GM12878 (cell line): Measurements from ENCODE around the gene TPBG. TPM values are rescaled to one million over a fixed set of nuclear protein-coding genes. Genes with fewer than 3 reads are reported as not detected.
A peak's percentile ranks its signal among the peaks of the same experiment; 100 is the strongest.

Experiments used
- ATAC-seq: fragments of 200-7000 bp; cut with Tn5 transposase; 3 replicates; pipeline ENCODE4 v1.9.1; 2020; ENCODE audit warnings: mild to moderate bottlenecking, moderate library complexity
- BruUV-seq: library from RNA; stranded (reverse); fragments of 400-500 nt; replicated peaks from 2 replicates; lab custom pipeline; 2021; lab: Mats Ljungman, UMichigan
- CTCF ChIA-PET: fragments of 300-600 bp; sonication (Branson Sonifier 250); formaldehyde crosslinking; extraction: SDS; loops from one replicate; lab custom pipeline; 2021; ENCODE audit warnings: inconsistent platforms; lab: Yijun Ruan, JAX
- POLR2A ChIA-PET: fragments of 350-600 bp; formaldehyde crosslinking; extraction: SDS; loops from one replicate; lab custom pipeline; 2021; ENCODE audit warnings: inconsistent platforms; lab: Charles Lee
- RAD21 ChIA-PET: fragments of 300-600 bp; sonication (Branson Sonifier 250); formaldehyde crosslinking; loops from one replicate; lab custom pipeline; 2023; ENCODE audit warnings: antibody characterized with exemption; ENCODE audit not compliant: unreplicated experiment; lab: Charles Lee
- SMC1A ChIA-PET: fragments of 300-600 bp; sonication (Branson Sonifier 250); formaldehyde crosslinking; loops from one replicate; lab custom pipeline; 2023; ENCODE audit not compliant: unreplicated experiment, uncharacterized antibody; lab: Charles Lee
- DNase-seq: peaks from one replicate; pipeline ENCODE4 v3.0.0-alpha.2; 2011; ENCODE audit warnings: low read depth, low spot score
- FAIRE-seq: peaks from 3 replicates; lab custom pipeline; 2011; peaks lifted over from hg19 to GRCh38; lab: Jason Lieb, UNC
- H2AFZ ChIP-seq: 2 replicates; pipeline ENCODE4 v1.6.0; 2011; ENCODE audit warnings: low read depth, low read length, control low read depth; ENCODE audit not compliant: control insufficient read depth
- H3K27ac ChIP-seq: 2 replicates; pipeline ENCODE4 v1.5.1; 2011; ENCODE audit warnings: control low read depth; ENCODE audit not compliant: control insufficient read depth, insufficient read depth
- H3K27me3 ChIP-seq, 2 experiments: replicated peaks in 1 of 2; 2 replicates each; pipeline versions ENCODE4 v1.6.0 to v1.6.1; 2011; ENCODE audit warnings: low read length in 1 of 2; ENCODE audit not compliant: control insufficient read depth in 2 of 2, insufficient read depth in 2 of 2
- H3K36me3 ChIP-seq, 2 experiments: 2 replicates each; pipeline ENCODE4 v1.5.1; 2011; ENCODE audit warnings: low read length in 1 of 2; ENCODE audit not compliant: control insufficient read depth in 2 of 2, insufficient read depth in 2 of 2
- H3K4me1 ChIP-seq: 2 replicates; pipeline ENCODE4 v1.6.1; 2011; ENCODE audit warnings: mild to moderate bottlenecking, low read length, moderate library complexity, mixed read lengths; ENCODE audit not compliant: control insufficient read depth, insufficient read depth
- H3K4me2 ChIP-seq: 2 replicates; pipeline ENCODE4 v1.6.0; 2011; ENCODE audit warnings: control low read depth; ENCODE audit not compliant: control insufficient read depth, insufficient read depth
- H3K4me3 ChIP-seq: fragments of 200-600 bp; sonication (generic); 2 replicates; pipeline ENCODE4 v1.5.1; 2016
- H3K79me2 ChIP-seq: 2 replicates; pipeline ENCODE4 v1.6.0; 2011; ENCODE audit warnings: low read length; ENCODE audit not compliant: control insufficient read depth, insufficient read depth
- H3K9ac ChIP-seq: 2 replicates; pipeline ENCODE4 v1.8.0; 2011; ENCODE audit warnings: low read length, control low read depth, mixed read lengths; ENCODE audit not compliant: control insufficient read depth, insufficient read depth
- H3K9me3 ChIP-seq: replicated peaks from 3 replicates; pipeline ENCODE4 v1.5.1; 2011; ENCODE audit warnings: mild to moderate bottlenecking, low read length; ENCODE audit not compliant: control insufficient read depth, insufficient read depth
- H4K20me1 ChIP-seq: 2 replicates; pipeline ENCODE4 v1.6.0; 2011; ENCODE audit not compliant: control insufficient read depth, insufficient read depth
- ASH2L ChIP-seq: fragments of 300-600, 200-600 bp; sonication (generic); IDR thresholded peaks from 2 replicates; pipeline ENCODE4 v1.6.1; 2017; ENCODE audit warnings: low read depth, mild to moderate bottlenecking, borderline replicate concordance
- BCL11A ChIP-seq: IDR thresholded peaks from 2 replicates; pipeline ENCODE4 v1.6.1; 2011; ENCODE audit warnings: low read depth, low read length
- CBFB ChIP-seq: IDR thresholded peaks from 2 replicates; pipeline ENCODE4 v1.6.1; 2016; ENCODE audit warnings: antibody characterized with exemption, low read depth
- EED ChIP-seq: sonication (generic); IDR thresholded peaks from 2 replicates; pipeline ENCODE4 v1.6.1; 2016; ENCODE audit warnings: antibody characterized with exemption, low read depth
- EP300 ChIP-seq, 2 experiments: fragments of 150-350 bp in 1 of 2; IDR thresholded peaks; 2 replicates each; pipeline ENCODE4 v1.6.1; 2011 to 2012; ENCODE audit warnings: low read depth in 2 of 2, low read length in 2 of 2, borderline replicate concordance in 1 of 2, improper control_type of control experiment in 1 of 2, inconsistent platforms in 1 of 2; ENCODE audit not compliant: control insufficient read depth in 1 of 2
- NFIC ChIP-seq: IDR thresholded peaks from 2 replicates; pipeline ENCODE4 v1.6.1; 2012; ENCODE audit warnings: low read depth, mild to moderate bottlenecking, inconsistent platforms, low read length, moderate library complexity
- RUNX3 ChIP-seq: IDR thresholded peaks from 2 replicates; pipeline ENCODE4 v1.6.1; 2012; ENCODE audit warnings: low read length, inconsistent platforms
- SRF ChIP-seq, 2 experiments: IDR thresholded peaks; 2 replicates each; pipeline ENCODE4 v1.6.1; 2011; ENCODE audit warnings: low read depth in 2 of 2, low read length in 2 of 2, mild to moderate bottlenecking in 1 of 2, moderate library complexity in 1 of 2
- SUPT20H ChIP-seq: IDR thresholded peaks from 2 replicates; pipeline ENCODE4 v1.6.1; 2011; ENCODE audit warnings: low read depth, mild to moderate bottlenecking, low read length, moderate library complexity, borderline replicate concordance; ENCODE audit not compliant: control insufficient read depth
- TCF12 ChIP-seq: IDR thresholded peaks from 2 replicates; pipeline ENCODE4 v1.6.1; 2011; ENCODE audit warnings: low read depth, mild to moderate bottlenecking, low read length
- WGBS: methylation state at CpG from one replicate; pipeline ENCODE4 v1.1.6; 2016; ENCODE audit warnings: low lambda C conversion rate; ENCODE audit not compliant: insufficient replicate concordance, insufficient coverage; ENCODE audit errors: missing lambda C conversion rate; 5-methylcytosine and 5-hydroxymethylcytosine counted together
- in situ Hi-C: fragments of 300-500 bp; cut with MboI; formaldehyde crosslinking; loops from 9 replicates; pipeline ENCODE4 v1.14.3; 2018; ENCODE audit warnings: mixed read lengths
- intact Hi-C: fragments of 100-400 bp; cut with micrococcal nuclease; formaldehyde crosslinking; loops from one replicate; pipeline ENCODE4 v1.14.2; 2022; ENCODE audit not compliant: unreplicated experiment
- polyA plus RNA-seq, 11 experiments: library from polyadenylated mRNA; depleted of rRNA in 4 of 11; unstranded in 6 of 11; stranded (reverse) in 5 of 11; fragments of >200 nt; fragmentation: Nextera tagmentation in 4 of 11; fragmentation: Illumina TruSeq in 1 of 11; extraction: Ambion mirVana in 4 of 11; extraction: Trizol in 1 of 11; gene quantifications; 1 replicate in 1 of 11; 2 replicates in 10 of 11; pipeline versions ENCODE4 v1.2.1 to v1.2.3, GENCODE V29; 2011 to 2016; ENCODE audit warnings: inconsistent platforms in 2 of 11, missing spikeins in 2 of 11, low read depth in 1 of 11
- total RNA-seq, 4 experiments: library from RNA; depleted of rRNA in 3 of 4; stranded (reverse); fragments of >200 nt in 3 of 4; fragmentation: Illumina TruSeq in 1 of 4; extraction: Trizol in 1 of 4; gene quantifications; 2 replicates each; pipeline versions ENCODE4 v1.2.1 to v1.2.3, GENCODE V29; 2013 to 2021

TPBG gene
- total and polyA plus RNA-seq, 10 of the 15 experiments (the other 5 are each of a cell fraction or from before 2014, with no cell fraction given), result 0.06 to 0.98 (median 0.66) TPM

DNA sequence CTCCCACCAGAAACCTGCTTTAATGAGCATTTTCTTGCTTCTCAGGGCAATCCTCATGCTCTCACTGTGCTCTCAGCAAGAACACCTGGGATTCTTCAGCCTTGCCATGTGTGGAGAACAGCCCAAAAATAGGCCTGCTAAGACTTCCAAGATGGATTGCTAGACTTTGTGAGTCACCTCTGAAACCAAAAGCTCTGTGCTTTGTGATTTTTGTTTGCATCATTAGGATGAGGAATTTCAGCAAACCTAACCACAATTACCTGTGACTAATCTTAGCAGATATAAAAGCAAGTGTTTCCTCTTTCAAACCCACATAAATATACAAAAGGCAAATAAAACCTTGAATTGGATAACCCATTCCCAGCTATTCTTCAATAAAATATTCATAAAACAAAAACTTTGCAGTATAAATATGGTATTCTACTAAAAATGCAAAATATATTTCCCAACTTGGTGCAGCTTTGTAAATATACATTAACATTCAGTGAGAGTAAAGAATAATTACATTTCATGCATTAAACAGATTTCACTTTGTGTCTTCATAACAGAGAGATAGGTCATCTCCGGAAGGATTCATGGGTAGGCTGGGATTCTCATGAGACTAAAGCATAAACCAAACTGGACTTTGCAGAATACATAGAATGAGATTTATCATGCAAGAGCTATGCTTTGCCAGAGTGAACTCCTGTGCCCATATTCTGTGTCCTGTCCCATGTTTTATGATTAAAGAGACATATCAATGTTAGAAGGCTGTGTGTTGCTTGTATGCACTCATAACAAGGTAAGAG is 33.5 kb downstream of the TPBG start:
- no peaks in the 10 kb centered on the region for H3K9me3 ChIP-seq
- ChIA-PET RAD21 (no interaction called here), CTCF (no interaction called here), POLR2A (no interaction called here), SMC1A (no interaction called here)
- FAIRE-seq (no peak), DNase-seq (no peak), ATAC-seq (peak; percentile 30; the same call in 2 of the 3 replicates)
- WGBS, result 96% methylated on average over 1 of the region's 1 CpG
- H2AFZ ChIP-seq, result no peak overlapping the region
- BruUV-seq, result no TSS peak
- H3K79me2 ChIP-seq, result no peaks in the 10 kb centered on the region
- H3K9ac ChIP-seq, result no peak overlapping the region
- no peak overlapping the region for H3K4me2 ChIP-seq
- TF ChIP-seq SRF (IDR thresholded peaks at IDR 0.05; ENCODE audit: low read depth in 2 of 2, low read length in 2 of 2), result no peak
- TF ChIP-seq CBFB, result no peak
- 0 out of 2 replicates have a peak, but pooled peaks have one; percentile 19 for TF ChIP-seq TCF12
- TF ChIP-seq SUPT20H, result no peak
- TF ChIP-seq EP300 (IDR thresholded peaks at IDR 0.05; ENCODE audit: borderline replicate concordance in 1 of 2, control insufficient read depth in 1 of 2, low read depth in 2 of 2, low read length in 2 of 2), result 0 out of 4 replicates have a peak, but pooled peaks of 1 of the 2 experiments have one; percentile 31
- TF ChIP-seq RUNX3, result peak; percentile 72
- 0 out of 2 replicates have a peak, but pooled peaks have one; percentile 18 for TF ChIP-seq EED
- peak; percentile 67 for TF ChIP-seq NFIC
- TF ChIP-seq ASH2L, result no peak
- TF ChIP-seq BCL11A, result peak; percentile 33; the same call in 1 of the 2 replicates
- intact Hi-C loops (no loop called here), in situ Hi-C loops (no loop called here)
- H3K27ac ChIP-seq, result no peak overlapping the region
- no peak overlapping the region for H3K4me3 ChIP-seq
- H3K36me3 ChIP-seq, result no peaks in the 10 kb centered on the region
- no peaks in the 10 kb centered on the region for H3K4me1 ChIP-seq
- no peaks in the 10 kb centered on the region for H4K20me1 ChIP-seq
- H3K27me3 ChIP-seq, result no peaks in the 10 kb centered on the region
